Endothelial cell of umbilical vein (primary cell): ENCODE data around the gene SLC46A1. TPM values are rescaled to one million over a fixed set of nuclear protein-coding genes. Genes with fewer than 3 reads are reported as not detected.

Experiments
- BruUV-seq: library from RNA; stranded (reverse); fragments of 400-500 nt; replicated peaks from 2 replicates; lab custom pipeline; 2021; lab: Mats Ljungman, UMichigan
- CTCF ChIA-PET: fragments of 300-600, 350-600 bp; sonication (Branson Sonifier 250); formaldehyde crosslinking; loops from one replicate; lab custom pipeline; 2021; ENCODE audit warnings: antibody characterized with exemption, inconsistent platforms; lab: Charles Lee
- POLR2A ChIA-PET: fragments of 300-600, 350-600 bp; sonication (Branson Sonifier 250); formaldehyde crosslinking; loops from one replicate; lab custom pipeline; 2021; ENCODE audit warnings: antibody characterized with exemption, inconsistent platforms; lab: Charles Lee
- DNase-seq: peaks from one replicate; pipeline ENCODE4 v3.0.0-alpha.2; 2011; ENCODE audit warnings: low read depth, low spot score
- FAIRE-seq: peaks from 2 replicates; lab custom pipeline; 2011; peaks lifted over from hg19 to GRCh38; lab: Jason Lieb, UNC
- H2AFZ ChIP-seq: 2 replicates; pipeline ENCODE4 v1.6.0; 2012; ENCODE audit warnings: low read depth, low read length, control low read depth, inconsistent platforms
- H3K27ac ChIP-seq: 2 replicates; pipeline ENCODE4 v1.5.1; 2011; ENCODE audit warnings: low read depth, mild to moderate bottlenecking, control low read depth, low read length, moderate library complexity; ENCODE audit not compliant: insufficient read depth
- H3K27me3 ChIP-seq, 2 experiments: 2 replicates each; pipeline versions ENCODE4 v1.6.0 to v1.6.1; 2011; ENCODE audit warnings: low read length in 2 of 2, mixed read lengths in 1 of 2; ENCODE audit not compliant: control insufficient read depth in 2 of 2, insufficient read depth in 2 of 2
- H3K36me3 ChIP-seq, 2 experiments: 2 replicates in 1 of 2; 3 replicates in 1 of 2; pipeline ENCODE4 v1.5.1; 2011; ENCODE audit warnings: low read length in 2 of 2, mild to moderate bottlenecking in 1 of 2, moderate library complexity in 1 of 2; ENCODE audit not compliant: control insufficient read depth in 2 of 2, insufficient read depth in 2 of 2; ENCODE audit errors: extremely low read depth in 1 of 2
- H3K4me1 ChIP-seq: 3 replicates; pipeline ENCODE4 v1.5.1; 2011; ENCODE audit warnings: mild to moderate bottlenecking, low read length; ENCODE audit not compliant: control insufficient read depth, insufficient read depth; ENCODE audit errors: extremely low read depth
- H3K4me2 ChIP-seq: 2 replicates; pipeline ENCODE4 v1.6.1; 2011; ENCODE audit warnings: low read length, control low read depth, mixed read lengths; ENCODE audit not compliant: insufficient read depth
- H3K4me3 ChIP-seq, 3 experiments: fragments of 200-600 bp in 1 of 3; sonication (generic), shearing (Covaris generic) in 1 of 3; replicated peaks in 1 of 3; 2 replicates each; pipeline ENCODE4 v1.5.1; 2011 to 2016; ENCODE audit warnings: control low read depth in 3 of 3, low read length in 3 of 3, mild to moderate bottlenecking in 2 of 3, inconsistent platforms in 1 of 3, low read depth in 1 of 3, moderate library complexity in 1 of 3; ENCODE audit not compliant: insufficient read depth in 1 of 3
- H3K79me2 ChIP-seq: 2 replicates; pipeline ENCODE4 v1.6.0; 2012; ENCODE audit warnings: low read length, inconsistent platforms; ENCODE audit not compliant: control insufficient read depth, insufficient read depth
- H3K9ac ChIP-seq: replicated peaks from 2 replicates; pipeline ENCODE3; 2011; ENCODE audit warnings: low read length, control low read depth; ENCODE audit not compliant: insufficient read depth; ENCODE audit errors: extremely low read depth
- H3K9me1 ChIP-seq: replicated peaks from 3 replicates; pipeline ENCODE4 v1.6.0; 2011; ENCODE audit warnings: mild to moderate bottlenecking, low read length; ENCODE audit not compliant: control insufficient read depth, insufficient read depth; ENCODE audit errors: extremely low read depth
- H3K9me3 ChIP-seq: replicated peaks from 2 replicates; pipeline ENCODE4 v1.5.1; 2012; ENCODE audit warnings: low read length, inconsistent platforms; ENCODE audit not compliant: control insufficient read depth, insufficient read depth
- H4K20me1 ChIP-seq: replicated peaks from 2 replicates; pipeline ENCODE3; 2011; ENCODE audit warnings: mild to moderate bottlenecking, low read length; ENCODE audit not compliant: control insufficient read depth, insufficient read depth; ENCODE audit errors: extremely low read depth
- CTCF ChIP-seq, 2 donors: IDR thresholded peaks; 1 replicate in 1 of 2; 2 replicates in 1 of 2; pipeline ENCODE4 v1.5.1; 2011; ENCODE audit warnings: low read length in 2 of 2, mild to moderate bottlenecking in 2 of 2, moderate library complexity in 2 of 2, control low read depth in 1 of 2, inconsistent platforms in 1 of 2, low read depth in 1 of 2; ENCODE audit not compliant: insufficient read depth in 1 of 2; ENCODE audit errors: extremely low read depth in 1 of 2
- EZH2 ChIP-seq: IDR thresholded peaks from 2 replicates; pipeline ENCODE4 v1.6.1; 2012; ENCODE audit warnings: borderline replicate concordance, low read depth, mild to moderate bottlenecking, moderate library complexity, low read length, inconsistent platforms; ENCODE audit not compliant: severe bottlenecking
- FOS ChIP-seq: IDR thresholded peaks from 2 replicates; pipeline ENCODE4 v1.6.1; 2011; ENCODE audit warnings: mild to moderate bottlenecking, low read length, moderate library complexity, borderline replicate concordance; ENCODE audit not compliant: insufficient read depth
- GATA2 ChIP-seq: IDR thresholded peaks from 2 replicates; pipeline ENCODE4 v1.7.0; 2011; ENCODE audit warnings: low read depth, mild to moderate bottlenecking, moderate library complexity, mixed read lengths, low read length; ENCODE audit not compliant: insufficient read length, insufficient read depth
- JUN ChIP-seq: IDR thresholded peaks from 2 replicates; pipeline ENCODE4 v1.6.1; 2011; ENCODE audit warnings: borderline replicate concordance, low read depth; ENCODE audit not compliant: insufficient read length, insufficient read depth
- MAX ChIP-seq: IDR thresholded peaks from 2 replicates; pipeline ENCODE4 v1.6.1; 2011; ENCODE audit not compliant: insufficient read depth, insufficient read length
- MYC ChIP-seq: IDR thresholded peaks from one replicate; pipeline ENCODE4 v1.6.1; 2011; ENCODE audit warnings: mild to moderate bottlenecking, low read depth, low read length
- POLR2A ChIP-seq: IDR thresholded peaks from 2 replicates; pipeline ENCODE4 v1.6.1; 2012; ENCODE audit warnings: low read depth, mild to moderate bottlenecking, control low read depth, low read length
- POLR2AphosphoS5 ChIP-seq: IDR thresholded peaks from 2 replicates; pipeline ENCODE4 v1.6.1; 2012; ENCODE audit warnings: low read depth, mild to moderate bottlenecking, control low read depth, low read length, moderate library complexity; ENCODE audit not compliant: insufficient read depth
- dilution Hi-C: fragments of 300-500 bp; cut with MboI; formaldehyde crosslinking; loops from one replicate; pipeline ENCODE4 v1.15.0; 2019; ENCODE audit warnings: low sequenced_read_pairs; ENCODE audit not compliant: extremely low pct_ligation_motif_present
- intact Hi-C: fragments of 100-400 bp; cut with micrococcal nuclease; formaldehyde crosslinking; loops from one replicate; pipeline ENCODE4 v1.10.0; 2022
- polyA plus RNA-seq, 4 experiments: library from polyadenylated mRNA; depleted of rRNA in 3 of 4; stranded (reverse) in 3 of 4; unstranded in 1 of 4; fragments of >200 nt; gene quantifications; 2 replicates each; pipeline versions ENCODE4 v1.2.1 to v1.2.3, GENCODE V29; 2011 to 2012; ENCODE audit warnings: missing spikeins in 1 of 4
- total RNA-seq: library from RNA; stranded (reverse); gene quantifications from 2 replicates; pipeline ENCODE4 v1.2.3, GENCODE V29; 2021

SLC46A1 gene
- total and polyA plus RNA-seq, 2 donors (not counting 3 experiments of a cell fraction or from before 2014, with no cell fraction given): 2.6 to 4.1 TPM

- Histone ChIP-seq H3K79me2 (no peaks in the 10 kb centered on the region), H3K9me3 (no peaks in the 10 kb centered on the region), H4K20me1 (no peaks in the 10 kb centered on the region), H3K9me1 (no peaks in the 10 kb centered on the region), H3K4me1 (peaks cover 3% of the 10 kb centered on the region), H3K4me3 (no peak overlapping the region), H3K27me3 (peaks cover 4 to 12% of the 10 kb centered on the region in 2 experiments), H3K27ac (no peak overlapping the region), H3K4me2 (no peak overlapping the region), H3K36me3 (peaks cover 0 to 2% of the 10 kb centered on the region in 2 experiments), H3K9ac (no peak overlapping the region), H2AFZ (no peak overlapping the region)
- TF ChIP-seq CTCF (IDR thresholded peaks at IDR 0.05; ENCODE audit: extremely low read depth in 1 of 2, insufficient read depth in 1 of 2, low read depth in 1 of 2, low read length in 2 of 2) (no peak), JUN (no peak), EZH2 (no peak), GATA2 (no peak), FOS (no peak), POLR2A (no peak), MYC (no peak), POLR2AphosphoS5 (no peak), MAX (no peak)
- intact Hi-C loops: no loop called here
- POLR2A ChIA-PET: interaction anchor here (0.6 kb wide), 1 partner anchor 8 kb away, joined by 3 read pairs; no protein-coding TSS in a partner anchor
- dilution Hi-C loops: no loop called here
- FAIRE-seq: no peak
- no TSS peak for BruUV-seq
- no peak for DNase-seq
- CTCF ChIA-PET: interaction anchor here (1.5 kb wide), 1 partner anchor 28 kb away, joined by 7 read pairs; no protein-coding TSS in a partner anchor
Measured at GRCh38 chr17:28388106-28388505, 17.9 kb downstream of the SLC46A1 start.
